IPS-NIHi7 (cell line): ENCODE results near the gene BOD1L2.

Experiments used
- DNase-seq: peaks from one replicate; pipeline ENCODE4 v3.0.0; 2012; ENCODE audit warnings: mixed read lengths; ENCODE audit errors: extremely low spot score

BOD1L2 gene

DNA sequence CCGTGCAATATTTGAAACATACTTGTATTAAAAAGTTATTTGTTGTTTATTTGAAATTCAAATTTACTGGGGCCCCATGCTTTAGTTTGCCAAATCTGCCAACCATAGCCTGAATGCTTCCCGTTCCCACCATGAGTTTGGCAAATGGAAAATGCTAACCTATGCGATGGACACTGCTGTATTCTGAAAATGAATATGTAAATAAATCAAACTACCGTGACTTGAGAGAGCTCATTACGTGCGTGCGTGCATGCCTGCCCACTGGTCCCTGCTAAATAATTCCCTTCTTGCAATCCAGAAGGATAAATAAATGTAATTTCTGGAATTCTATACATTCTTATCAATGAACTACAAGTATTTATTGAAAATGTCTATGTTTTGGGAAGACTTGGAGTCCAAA, 3.2 kb downstream of the BOD1L2 start:
- DNase-seq, result no peak

DNA sequence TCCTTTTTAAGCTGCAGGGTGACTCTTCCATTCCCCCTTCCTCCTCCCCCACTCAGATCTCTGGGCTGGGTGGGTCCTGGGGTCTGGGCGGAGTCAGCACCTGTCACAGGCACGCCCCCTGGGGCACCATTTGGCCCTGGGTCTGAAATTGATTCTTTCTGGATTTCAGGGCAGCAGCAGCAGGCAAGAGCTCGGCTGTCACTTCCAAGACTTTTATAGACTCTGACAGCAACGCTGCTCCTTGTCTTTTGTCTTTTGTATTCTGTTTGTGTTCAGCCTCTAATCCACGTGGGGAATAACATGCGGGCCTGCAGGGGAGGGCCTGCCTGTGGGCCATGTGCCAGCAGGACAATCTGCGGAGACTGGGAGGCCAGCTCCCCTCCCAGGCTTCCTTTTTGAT, 3.9 kb downstream of the BOD1L2 start:
- DNase-seq, result peak; percentile 78

DNA sequence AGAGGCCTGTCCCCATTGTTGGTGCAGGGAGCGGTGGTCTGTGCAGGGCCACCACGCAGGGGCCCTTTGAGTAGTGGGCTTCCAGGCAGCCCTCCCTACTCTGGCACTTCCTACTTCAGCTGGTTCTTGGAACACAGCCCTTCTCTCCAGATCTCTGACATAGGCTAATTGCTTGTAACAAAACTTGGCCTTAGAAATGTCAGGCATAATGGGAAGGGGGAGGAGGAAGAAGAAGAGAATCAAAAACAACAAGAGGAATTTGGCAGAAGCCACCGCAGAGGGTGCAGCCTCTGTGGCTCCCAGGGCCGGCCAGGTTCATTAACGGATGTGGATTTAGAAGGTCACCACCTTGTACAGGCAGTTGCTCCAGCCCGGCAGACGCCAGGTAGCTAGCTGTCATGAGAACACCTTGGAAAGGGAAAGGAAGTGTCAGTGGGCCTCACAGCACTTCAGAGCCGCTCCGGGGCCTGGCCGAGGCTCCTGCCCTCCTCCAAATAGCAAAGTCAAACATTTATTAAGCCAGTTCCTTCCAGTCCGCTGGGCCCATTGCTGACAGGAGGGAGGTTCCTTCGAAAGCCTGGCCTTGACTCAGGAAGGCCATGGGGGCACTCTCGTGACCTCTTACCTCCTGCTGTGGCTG, 7.4 kb downstream of the BOD1L2 start:
- DNase-seq, result no peak

DNA sequence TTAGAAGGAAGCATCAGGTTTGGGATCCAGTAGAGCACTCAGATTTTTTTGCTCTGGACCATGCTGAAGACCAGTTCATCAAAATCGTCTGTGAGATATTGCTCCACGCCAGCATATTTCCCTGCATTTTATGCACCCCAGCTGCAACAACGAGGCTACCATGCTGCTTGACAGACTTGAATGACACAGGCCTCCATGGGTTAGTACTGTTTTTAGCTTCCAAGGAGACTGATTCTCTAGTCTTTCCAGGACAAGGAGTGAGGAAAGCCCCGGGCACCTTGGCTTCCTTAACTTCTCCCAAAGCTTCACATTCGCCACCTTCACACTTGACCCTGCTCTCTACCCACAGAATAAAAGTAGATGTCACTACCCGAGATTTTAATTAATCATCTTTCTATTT, 17.5 kb downstream of the BOD1L2 start:
- no peak for DNase-seq

DNA sequence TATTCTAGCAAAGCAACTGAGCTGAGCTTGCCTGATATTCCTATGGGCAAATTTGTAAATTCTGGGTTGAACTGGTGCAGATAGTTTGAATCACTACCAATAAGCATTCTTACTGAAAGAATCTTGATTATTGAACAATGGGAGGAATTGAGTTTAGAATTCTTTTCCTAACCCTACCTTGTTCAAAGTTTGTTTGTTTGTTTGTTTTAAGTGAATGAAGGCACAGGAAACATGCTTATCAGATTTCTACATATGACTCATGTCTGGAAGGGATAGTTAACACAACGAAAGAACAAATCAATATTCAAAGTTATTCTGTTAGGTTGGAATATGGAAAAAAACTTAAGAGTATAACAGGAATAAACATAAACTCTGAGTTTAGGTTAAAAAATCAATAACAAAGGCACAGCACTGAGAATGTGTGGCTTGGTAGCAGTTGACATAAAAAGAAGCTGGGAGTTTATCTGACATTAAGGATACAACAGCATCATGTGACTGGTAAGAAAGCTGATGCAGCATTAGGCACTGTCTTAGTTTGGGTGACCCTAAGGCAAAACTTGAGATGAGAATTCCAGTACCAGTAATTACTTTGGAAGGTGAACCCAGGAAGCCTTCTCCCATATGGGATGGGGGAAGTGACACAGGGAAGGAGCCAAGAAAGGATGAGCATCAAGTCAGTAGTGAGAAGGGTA, 20.9 kb downstream of the BOD1L2 start:
- DNase-seq, result no peak

DNA sequence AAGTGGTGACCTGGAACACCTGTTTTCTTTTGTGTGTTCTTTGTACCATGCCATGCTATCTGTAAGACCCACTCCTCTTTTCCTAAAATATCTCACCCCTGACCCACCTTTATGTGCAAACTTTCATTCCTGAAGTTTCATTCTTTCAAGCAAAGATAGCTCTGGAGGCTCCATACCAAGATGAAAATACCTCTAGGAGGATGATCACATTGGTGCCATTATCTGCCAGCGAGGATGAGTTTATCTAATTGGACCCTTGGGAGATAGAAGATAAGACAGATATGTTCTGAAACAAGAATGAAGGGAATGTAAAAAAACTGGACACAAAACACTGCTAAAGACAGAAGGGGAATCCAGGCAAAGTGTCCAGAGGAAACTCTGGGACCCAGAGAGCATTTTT, 24.1 kb downstream of the BOD1L2 start:
- DNase-seq, result no peak

DNA sequence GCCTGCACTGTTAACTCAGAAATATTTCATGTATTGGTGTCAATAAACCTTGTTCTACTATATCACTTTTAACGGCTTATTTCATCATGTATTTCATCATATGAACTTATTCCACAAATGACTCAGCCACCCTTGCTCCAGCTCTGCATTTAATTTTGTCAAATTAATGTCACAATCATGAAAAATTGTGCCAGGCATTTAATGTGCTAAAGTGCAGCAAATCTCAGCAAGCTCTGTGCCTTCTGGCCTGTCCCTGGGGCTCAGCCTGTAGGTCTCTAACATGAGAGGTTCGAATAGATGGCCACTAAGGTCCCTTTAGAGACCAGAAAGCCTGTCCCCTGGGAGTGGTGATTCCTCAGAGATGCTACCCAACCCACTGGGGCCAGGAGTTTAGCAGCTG, 28.6 kb downstream of the BOD1L2 start:
- no peak for DNase-seq

DNA sequence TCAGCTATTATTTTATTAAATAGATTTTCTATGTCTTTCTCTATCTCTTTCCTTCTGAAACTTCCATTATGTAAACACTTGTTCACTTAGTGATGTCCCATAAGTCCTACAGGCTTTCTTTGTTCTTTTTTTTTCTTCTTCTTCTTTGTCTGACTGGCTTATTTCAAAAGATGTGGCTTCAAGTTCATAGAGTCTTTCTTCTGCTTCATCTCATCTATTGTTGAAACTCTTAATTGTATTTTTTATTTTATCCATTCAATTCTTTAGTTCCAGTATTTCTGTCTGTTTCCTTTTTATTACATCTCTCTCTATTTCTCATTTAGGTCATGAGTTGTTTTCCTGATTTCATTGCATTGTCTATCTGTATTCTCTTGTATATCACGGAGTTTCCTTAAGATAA, 38.5 kb downstream of the BOD1L2 start:
- DNase-seq, result no peak

DNA sequence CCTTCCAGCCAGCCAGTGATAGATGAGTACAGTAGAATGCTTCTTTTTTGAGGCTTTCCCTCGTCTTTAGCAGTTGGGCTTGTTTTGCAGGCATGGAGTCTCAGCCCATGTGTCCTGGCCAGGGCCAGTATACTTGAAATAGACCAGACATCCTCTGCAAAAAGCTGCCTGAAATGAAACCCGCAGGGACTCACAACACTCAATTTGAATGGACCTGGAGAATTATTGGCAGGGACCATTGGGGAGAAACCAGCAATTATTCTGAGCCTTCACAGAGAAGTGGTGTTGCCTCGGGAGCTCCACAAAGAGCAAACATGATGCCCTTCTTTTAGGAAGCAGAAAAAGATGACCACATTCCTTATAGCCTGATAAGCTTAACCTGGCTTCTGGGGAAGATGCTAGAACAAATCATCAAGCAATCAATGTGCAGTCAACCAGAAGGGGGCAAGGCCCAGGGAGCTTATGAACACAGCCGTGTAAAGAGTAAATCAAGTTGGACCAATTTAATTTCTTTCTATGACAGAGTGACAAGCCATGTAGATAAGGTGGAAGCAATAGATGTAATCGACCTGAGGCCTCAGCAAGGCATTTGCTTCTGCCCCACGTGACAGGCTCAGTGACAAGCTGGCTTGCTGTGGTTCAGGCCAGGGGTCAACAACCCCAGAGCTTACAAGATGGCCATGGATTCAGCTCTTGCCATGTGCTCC, 42.1 kb downstream of the BOD1L2 start:
- no peak for DNase-seq

DNA sequence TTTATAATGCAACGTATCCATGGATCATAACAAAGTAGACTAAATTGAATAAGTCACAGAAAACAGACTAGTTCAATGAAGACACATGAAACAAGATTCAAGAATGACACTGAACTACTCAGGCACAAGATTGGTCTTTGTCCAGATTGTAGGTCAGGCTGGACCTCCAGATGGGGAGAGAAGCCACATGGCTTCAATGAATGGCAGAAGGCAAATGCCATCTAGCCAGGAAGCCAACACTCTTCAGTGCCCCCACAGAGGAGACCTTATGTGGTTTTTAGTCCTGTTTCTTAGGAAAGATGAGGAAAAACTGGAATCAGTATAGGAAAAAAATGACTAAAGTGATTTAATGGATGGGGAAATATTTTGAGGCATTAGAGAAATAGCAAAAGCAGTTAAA, 43.1 kb downstream of the BOD1L2 start:
- DNase-seq, result no peak

DNA sequence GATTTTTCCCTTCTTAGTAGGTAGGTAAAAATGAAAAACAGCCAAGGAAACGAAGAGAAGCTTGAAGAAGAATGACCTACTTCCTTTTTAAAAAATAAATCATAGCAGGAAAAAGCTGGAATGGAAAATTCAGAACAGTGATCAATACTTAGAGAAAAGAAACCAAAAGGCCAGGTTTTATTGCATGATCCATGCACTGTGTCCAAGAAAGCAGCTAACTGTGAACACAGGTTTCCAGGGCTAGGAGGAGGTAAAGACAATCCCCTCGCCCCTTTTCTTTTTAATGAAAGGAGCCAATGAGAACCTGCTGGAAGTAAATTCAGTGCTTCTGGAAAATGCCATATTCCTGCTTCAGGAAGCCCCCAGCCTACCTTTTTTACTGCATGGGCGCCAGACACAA, 47.2 kb downstream of the BOD1L2 start:
- DNase-seq, result no peak

DNA sequence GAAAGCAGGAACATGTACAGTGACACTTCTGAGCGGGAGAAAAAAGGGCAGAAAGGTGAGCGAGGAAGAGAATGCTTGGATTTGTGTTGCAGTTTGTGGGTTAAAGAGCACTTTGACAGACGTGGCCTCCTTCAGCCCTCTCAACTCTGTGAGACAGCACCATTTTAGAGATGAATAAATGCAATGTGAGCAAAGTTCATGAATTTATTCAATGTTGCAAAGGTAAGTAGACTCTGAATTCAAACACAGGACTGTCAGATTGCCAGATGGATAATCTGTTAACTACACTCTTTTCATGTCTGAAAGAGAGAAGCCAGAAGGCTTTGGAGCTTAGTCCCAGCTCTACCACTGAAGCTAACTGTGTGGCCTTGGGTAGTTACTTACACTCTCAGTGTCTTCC, 47.7 kb downstream of the BOD1L2 start:
- no peak for DNase-seq

DNA sequence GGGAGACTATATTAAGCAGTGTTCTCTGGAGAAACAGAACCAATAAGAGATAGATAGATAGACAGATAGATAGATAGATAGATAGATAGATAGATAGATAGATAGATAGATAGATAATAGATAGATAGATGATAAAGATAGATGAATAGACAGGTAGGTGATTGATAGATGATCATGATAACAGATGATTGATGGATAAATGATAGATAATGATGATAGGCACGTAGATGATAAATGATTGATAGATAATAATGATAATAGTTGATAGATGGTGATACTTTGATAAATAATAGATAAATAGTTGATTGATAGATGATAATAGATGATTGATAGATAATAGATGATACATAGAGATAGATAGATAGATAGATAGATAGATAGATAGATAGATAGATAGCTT, 48.5 kb downstream of the BOD1L2 start:
- no peak for DNase-seq

DNA sequence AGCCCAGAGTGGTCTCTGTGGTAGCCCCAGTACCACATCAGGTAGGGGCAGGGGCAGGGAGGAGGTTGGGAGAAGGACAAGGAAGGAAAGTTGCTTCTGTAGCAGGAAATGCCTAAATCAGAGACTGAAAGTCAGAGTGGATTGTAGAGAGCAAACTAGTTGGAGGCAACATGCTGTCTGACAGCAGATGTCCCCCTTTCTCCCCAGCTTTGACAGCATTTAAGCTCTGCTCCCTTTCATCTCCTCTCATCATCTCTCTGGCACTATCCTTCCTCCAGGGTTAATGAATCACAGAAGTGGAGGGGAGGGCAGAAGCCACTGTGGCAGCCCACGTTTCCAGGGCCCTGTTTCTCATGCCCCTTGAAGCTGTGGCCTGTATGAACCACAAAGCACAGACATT, 50.4 kb downstream of the BOD1L2 start:
- DNase-seq, result no peak

DNA sequence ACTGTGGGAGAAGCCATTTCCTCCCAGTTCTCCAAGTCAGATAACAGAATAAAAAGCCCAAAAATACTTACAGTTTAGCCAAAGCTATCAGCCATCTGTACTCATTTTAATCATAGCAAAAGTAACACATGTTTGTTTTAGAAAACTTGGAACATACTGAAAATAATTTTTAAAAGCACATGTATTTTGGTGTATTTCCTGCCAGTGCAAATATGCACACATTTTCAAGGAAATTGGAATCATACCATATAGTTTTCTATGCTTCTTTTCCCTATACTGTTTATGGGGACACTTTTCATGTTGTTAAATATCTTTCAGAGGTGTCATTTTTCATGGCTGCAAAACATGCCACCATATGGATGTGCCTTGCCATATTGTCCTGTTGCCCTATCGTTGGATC, 51.2 kb downstream of the BOD1L2 start:
- DNase-seq, result no peak
